GM12878 (cell line): Measurements from ENCODE around the gene WTIP. TPM values are rescaled to one million over a fixed set of nuclear protein-coding genes. Genes with fewer than 3 reads are reported as not detected.

Experiments used
- ATAC-seq: fragments of 200-7000 bp; cut with Tn5 transposase; 3 replicates; pipeline ENCODE4 v1.9.1; 2020; ENCODE audit warnings: mild to moderate bottlenecking, moderate library complexity
- BruUV-seq: library from RNA; stranded (reverse); fragments of 400-500 nt; replicated peaks from 2 replicates; lab custom pipeline; 2021; lab: Mats Ljungman, UMichigan
- CTCF ChIA-PET: fragments of 300-600 bp; sonication (Branson Sonifier 250); formaldehyde crosslinking; extraction: SDS; loops from one replicate; lab custom pipeline; 2021; ENCODE audit warnings: inconsistent platforms; lab: Yijun Ruan, JAX
- POLR2A ChIA-PET: fragments of 350-600 bp; formaldehyde crosslinking; extraction: SDS; loops from one replicate; lab custom pipeline; 2021; ENCODE audit warnings: inconsistent platforms; lab: Charles Lee
- RAD21 ChIA-PET: fragments of 300-600 bp; sonication (Branson Sonifier 250); formaldehyde crosslinking; loops from one replicate; lab custom pipeline; 2023; ENCODE audit warnings: antibody characterized with exemption; ENCODE audit not compliant: unreplicated experiment; lab: Charles Lee
- SMC1A ChIA-PET: fragments of 300-600 bp; sonication (Branson Sonifier 250); formaldehyde crosslinking; loops from one replicate; lab custom pipeline; 2023; ENCODE audit not compliant: unreplicated experiment, uncharacterized antibody; lab: Charles Lee
- DNase-seq: peaks from one replicate; pipeline ENCODE4 v3.0.0-alpha.2; 2011; ENCODE audit warnings: low read depth, low spot score
- FAIRE-seq: peaks from 3 replicates; lab custom pipeline; 2011; peaks lifted over from hg19 to GRCh38; lab: Jason Lieb, UNC
- H2AFZ ChIP-seq: 2 replicates; pipeline ENCODE4 v1.6.0; 2011; ENCODE audit warnings: low read depth, low read length, control low read depth; ENCODE audit not compliant: control insufficient read depth
- H3K27ac ChIP-seq: 2 replicates; pipeline ENCODE4 v1.5.1; 2011; ENCODE audit warnings: control low read depth; ENCODE audit not compliant: control insufficient read depth, insufficient read depth
- H3K27me3 ChIP-seq, 2 experiments: replicated peaks in 1 of 2; 2 replicates each; pipeline versions ENCODE4 v1.6.0 to v1.6.1; 2011; ENCODE audit warnings: low read length in 1 of 2; ENCODE audit not compliant: control insufficient read depth in 2 of 2, insufficient read depth in 2 of 2
- H3K36me3 ChIP-seq, 2 experiments: 2 replicates each; pipeline ENCODE4 v1.5.1; 2011; ENCODE audit warnings: low read length in 1 of 2; ENCODE audit not compliant: control insufficient read depth in 2 of 2, insufficient read depth in 2 of 2
- H3K4me1 ChIP-seq: 2 replicates; pipeline ENCODE4 v1.6.1; 2011; ENCODE audit warnings: mild to moderate bottlenecking, low read length, moderate library complexity, mixed read lengths; ENCODE audit not compliant: control insufficient read depth, insufficient read depth
- H3K4me2 ChIP-seq: 2 replicates; pipeline ENCODE4 v1.6.0; 2011; ENCODE audit warnings: control low read depth; ENCODE audit not compliant: control insufficient read depth, insufficient read depth
- H3K4me3 ChIP-seq: fragments of 200-600 bp; sonication (generic); 2 replicates; pipeline ENCODE4 v1.5.1; 2016
- H3K79me2 ChIP-seq: 2 replicates; pipeline ENCODE4 v1.6.0; 2011; ENCODE audit warnings: low read length; ENCODE audit not compliant: control insufficient read depth, insufficient read depth
- H3K9ac ChIP-seq: 2 replicates; pipeline ENCODE4 v1.8.0; 2011; ENCODE audit warnings: low read length, control low read depth, mixed read lengths; ENCODE audit not compliant: control insufficient read depth, insufficient read depth
- H3K9me3 ChIP-seq: replicated peaks from 3 replicates; pipeline ENCODE4 v1.5.1; 2011; ENCODE audit warnings: mild to moderate bottlenecking, low read length; ENCODE audit not compliant: control insufficient read depth, insufficient read depth
- H4K20me1 ChIP-seq: 2 replicates; pipeline ENCODE4 v1.6.0; 2011; ENCODE audit not compliant: control insufficient read depth, insufficient read depth
- IRF4 ChIP-seq: IDR thresholded peaks from 2 replicates; pipeline ENCODE4 v1.6.1; 2011; ENCODE audit warnings: low read depth, low read length
- MTA2 ChIP-seq: fragments of 450-650 bp; IDR thresholded peaks from 2 replicates; pipeline ENCODE4 v1.6.1; 2016; ENCODE audit warnings: low read depth, mild to moderate bottlenecking, moderate library complexity
- STAT3 ChIP-seq: IDR thresholded peaks from 2 replicates; pipeline ENCODE4 v1.6.1; 2011; ENCODE audit warnings: low read depth, low read length, improper control_type of control experiment
- WGBS: methylation state at CpG from one replicate; pipeline ENCODE4 v1.1.6; 2016; ENCODE audit warnings: low lambda C conversion rate; ENCODE audit not compliant: insufficient replicate concordance, insufficient coverage; ENCODE audit errors: missing lambda C conversion rate; 5-methylcytosine and 5-hydroxymethylcytosine counted together
- in situ Hi-C: fragments of 300-500 bp; cut with MboI; formaldehyde crosslinking; loops from 9 replicates; pipeline ENCODE4 v1.14.3; 2018; ENCODE audit warnings: mixed read lengths
- intact Hi-C: fragments of 100-400 bp; cut with micrococcal nuclease; formaldehyde crosslinking; loops from one replicate; pipeline ENCODE4 v1.14.2; 2022; ENCODE audit not compliant: unreplicated experiment
- polyA plus RNA-seq, 11 experiments: library from polyadenylated mRNA; depleted of rRNA in 4 of 11; unstranded in 6 of 11; stranded (reverse) in 5 of 11; fragments of >200 nt; fragmentation: Nextera tagmentation in 4 of 11; fragmentation: Illumina TruSeq in 1 of 11; extraction: Ambion mirVana in 4 of 11; extraction: Trizol in 1 of 11; gene quantifications; 1 replicate in 1 of 11; 2 replicates in 10 of 11; pipeline versions ENCODE4 v1.2.1 to v1.2.3, GENCODE V29; 2011 to 2016; ENCODE audit warnings: inconsistent platforms in 2 of 11, missing spikeins in 2 of 11, low read depth in 1 of 11
- total RNA-seq, 4 experiments: library from RNA; depleted of rRNA in 3 of 4; stranded (reverse); fragments of >200 nt in 3 of 4; fragmentation: Illumina TruSeq in 1 of 4; extraction: Trizol in 1 of 4; gene quantifications; 2 replicates each; pipeline versions ENCODE4 v1.2.1 to v1.2.3, GENCODE V29; 2013 to 2021
- TF ChIP-seq, protein P1 (sequence below): fragments of 450-650 bp; IDR thresholded peaks from 2 replicates; pipeline ENCODE4 v1.6.1; 2017; ENCODE audit warnings: mild to moderate bottlenecking
- TF ChIP-seq, protein P2 (sequence below): fragments of 450-650 bp; IDR thresholded peaks from 2 replicates; pipeline ENCODE4 v1.6.1; 2018; ENCODE audit warnings: mild to moderate bottlenecking, low read depth, moderate library complexity; ENCODE audit not compliant: partially characterized antibody

The WTIP gene
- total and polyA plus RNA-seq, 10 of the 15 experiments (the other 5 are each of a cell fraction or from before 2014, with no cell fraction given): 0.06 to 0.77 (median 0.17) TPM; not detected in 2

DNA sequence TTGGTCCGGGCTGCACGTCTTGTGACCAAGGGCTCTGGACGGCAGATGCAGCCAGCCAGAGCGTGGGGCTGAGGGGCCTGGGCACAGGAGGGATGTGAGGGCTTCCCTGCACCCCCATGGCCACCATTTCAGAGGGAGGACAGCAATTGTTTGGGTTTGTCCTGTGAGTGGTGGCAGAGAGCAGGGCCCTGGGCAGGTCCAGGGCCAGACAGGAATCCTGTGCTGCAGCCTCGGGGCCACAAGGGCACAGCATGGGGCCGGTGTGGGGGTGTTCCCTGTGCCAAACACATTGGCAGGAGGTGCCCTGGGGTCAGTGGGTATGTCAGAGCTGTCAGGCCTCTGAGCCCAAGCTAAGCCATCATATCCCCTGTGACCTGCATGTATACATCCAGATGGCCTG lies 32.2 kb downstream of the WTIP start:
- no peak overlapping the region for H3K27ac ChIP-seq
- WGBS: 42% methylated on average over 6 of the region's 6 CpGs
- H3K9ac ChIP-seq: no peak overlapping the region
- TF ChIP-seq IRF4: no peak
- FAIRE-seq: no peak
- no peak overlapping the region for H3K4me3 ChIP-seq
- H3K4me2 ChIP-seq: no peak overlapping the region
- H3K9me3 ChIP-seq: no peaks in the 10 kb centered on the region; the same call in 2 of the 3 replicates
- ChIA-PET POLR2A (no interaction called here), SMC1A (no interaction called here), CTCF (no interaction called here), RAD21 (no interaction called here)
- H3K79me2 ChIP-seq: no peaks in the 10 kb centered on the region
- no peaks in the 10 kb centered on the region for H3K36me3 ChIP-seq
- intact Hi-C loops (no loop called here), in situ Hi-C loops (no loop called here)
- BruUV-seq: no TSS peak
- DNase-seq: no peak
- no peaks in the 10 kb centered on the region for H3K4me1 ChIP-seq
- no peak overlapping the region for H2AFZ ChIP-seq
- no peaks in the 10 kb centered on the region for H4K20me1 ChIP-seq
- no peaks in the 10 kb centered on the region for H3K27me3 ChIP-seq
- no peak for ATAC-seq

DNA sequence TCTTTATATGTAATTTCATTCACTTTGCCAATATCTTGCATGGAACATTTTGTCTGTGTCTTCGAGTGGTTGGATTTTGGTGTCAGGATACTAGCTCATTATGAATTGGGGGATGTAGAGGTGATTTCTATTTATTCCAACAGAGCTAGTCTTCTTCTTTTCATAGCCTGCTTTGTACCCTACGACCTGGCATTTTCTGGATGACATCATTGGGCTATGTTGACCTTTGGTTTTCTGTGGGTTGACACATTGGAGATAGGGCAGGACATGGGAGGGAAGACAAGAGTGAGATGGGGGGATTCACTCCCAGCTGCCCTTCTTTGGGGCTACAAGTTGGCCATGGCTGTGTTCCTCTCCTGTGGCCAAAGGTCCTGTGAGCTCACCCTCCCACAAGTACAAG lies 38.0 kb downstream of the WTIP start:
- no TSS peak for BruUV-seq
- POLR2A ChIA-PET: interaction anchor here (0.6 kb wide), 1 partner anchor 273 kb away, joined by 7 read pairs; no protein-coding TSS in a partner anchor
- intact Hi-C loops: no loop called here
- no peaks in the 10 kb centered on the region for H3K9me3 ChIP-seq
- H2AFZ ChIP-seq: no peak overlapping the region
- RAD21 ChIA-PET: no interaction called here
- no peaks in the 10 kb centered on the region for H3K79me2 ChIP-seq
- H4K20me1 ChIP-seq: no peaks in the 10 kb centered on the region
- no peak overlapping the region for H3K9ac ChIP-seq
- DNase-seq: no peak
- WGBS: 2% methylated on average over 2 of the region's 2 CpGs
- ATAC-seq: no peak
- H3K4me2 ChIP-seq: no peak overlapping the region
- SMC1A ChIA-PET: no interaction called here
- TF ChIP-seq STAT3 (no peak), MTA2 (no peak)
- TF ChIP-seq, protein P1, sequence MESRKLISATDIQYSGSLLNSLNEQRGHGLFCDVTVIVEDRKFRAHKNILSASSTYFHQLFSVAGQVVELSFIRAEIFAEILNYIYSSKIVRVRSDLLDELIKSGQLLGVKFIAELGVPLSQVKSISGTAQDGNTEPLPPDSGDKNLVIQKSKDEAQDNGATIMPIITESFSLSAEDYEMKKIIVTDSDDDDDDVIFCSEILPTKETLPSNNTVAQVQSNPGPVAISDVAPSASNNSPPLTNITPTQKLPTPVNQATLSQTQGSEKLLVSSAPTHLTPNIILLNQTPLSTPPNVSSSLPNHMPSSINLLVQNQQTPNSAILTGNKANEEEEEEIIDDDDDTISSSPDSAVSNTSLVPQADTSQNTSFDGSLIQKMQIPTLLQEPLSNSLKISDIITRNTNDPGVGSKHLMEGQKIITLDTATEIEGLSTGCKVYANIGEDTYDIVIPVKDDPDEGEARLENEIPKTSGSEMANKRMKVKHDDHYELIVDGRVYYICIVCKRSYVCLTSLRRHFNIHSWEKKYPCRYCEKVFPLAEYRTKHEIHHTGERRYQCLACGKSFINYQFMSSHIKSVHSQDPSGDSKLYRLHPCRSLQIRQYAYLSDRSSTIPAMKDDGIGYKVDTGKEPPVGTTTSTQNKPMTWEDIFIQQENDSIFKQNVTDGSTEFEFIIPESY: no peak
- TF ChIP-seq, protein P2, sequence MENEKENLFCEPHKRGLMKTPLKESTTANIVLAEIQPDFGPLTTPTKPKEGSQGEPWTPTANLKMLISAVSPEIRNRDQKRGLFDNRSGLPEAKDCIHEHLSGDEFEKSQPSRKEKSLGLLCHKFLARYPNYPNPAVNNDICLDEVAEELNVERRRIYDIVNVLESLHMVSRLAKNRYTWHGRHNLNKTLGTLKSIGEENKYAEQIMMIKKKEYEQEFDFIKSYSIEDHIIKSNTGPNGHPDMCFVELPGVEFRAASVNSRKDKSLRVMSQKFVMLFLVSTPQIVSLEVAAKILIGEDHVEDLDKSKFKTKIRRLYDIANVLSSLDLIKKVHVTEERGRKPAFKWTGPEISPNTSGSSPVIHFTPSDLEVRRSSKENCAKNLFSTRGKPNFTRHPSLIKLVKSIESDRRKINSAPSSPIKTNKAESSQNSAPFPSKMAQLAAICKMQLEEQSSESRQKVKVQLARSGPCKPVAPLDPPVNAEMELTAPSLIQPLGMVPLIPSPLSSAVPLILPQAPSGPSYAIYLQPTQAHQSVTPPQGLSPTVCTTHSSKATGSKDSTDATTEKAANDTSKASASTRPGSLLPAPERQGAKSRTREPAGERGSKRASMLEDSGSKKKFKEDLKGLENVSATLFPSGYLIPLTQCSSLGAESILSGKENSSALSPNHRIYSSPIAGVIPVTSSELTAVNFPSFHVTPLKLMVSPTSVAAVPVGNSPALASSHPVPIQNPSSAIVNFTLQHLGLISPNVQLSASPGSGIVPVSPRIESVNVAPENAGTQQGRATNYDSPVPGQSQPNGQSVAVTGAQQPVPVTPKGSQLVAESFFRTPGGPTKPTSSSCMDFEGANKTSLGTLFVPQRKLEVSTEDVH: no peak
- in situ Hi-C loops: no loop called here
- no peak overlapping the region for H3K4me3 ChIP-seq
- FAIRE-seq: no peak
- no peaks in the 10 kb centered on the region for H3K4me1 ChIP-seq
- H3K36me3 ChIP-seq: no peaks in the 10 kb centered on the region
- no peaks in the 10 kb centered on the region for H3K27me3 ChIP-seq
- H3K27ac ChIP-seq: no peak overlapping the region
- CTCF ChIA-PET: interaction anchor here (0.9 kb wide), 1 partner anchor 36 kb away, joined by 3 read pairs; no protein-coding TSS in a partner anchor
